ENCODE measurements around the gene AHNAK. TPM values are rescaled to one million over a fixed set of nuclear protein-coding genes. Genes with fewer than 3 reads are reported as not detected.

The AHNAK gene
- total and polyA plus RNA-seq, 2 of the 8 experiments (the other 6 are each of a cell fraction or from before 2014, with no cell fraction given): 2.0 to 5.8 TPM

DNA sequence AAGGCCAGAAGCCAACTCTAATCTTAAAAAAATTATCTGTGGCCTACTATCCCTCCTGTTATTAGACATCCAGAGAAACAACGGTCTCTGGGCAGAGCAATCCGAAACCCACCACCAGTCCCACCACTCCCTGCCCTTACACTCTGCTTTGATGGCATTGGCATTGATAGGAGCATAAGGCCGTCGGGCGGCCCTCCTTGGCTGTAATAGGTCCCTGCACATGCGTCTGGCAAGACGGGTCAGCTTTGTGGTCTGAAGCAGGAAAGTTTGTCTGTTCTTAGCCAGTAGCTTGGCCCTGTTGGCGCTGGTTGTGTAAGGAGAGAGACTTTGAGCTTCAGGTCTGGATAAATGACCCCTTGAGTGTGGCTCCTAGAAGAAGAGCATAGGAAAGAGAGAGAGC is 48.5 kb upstream of the AHNAK start:
- Histone ChIP-seq H3K9ac (replicated peaks in 1 of 4; ENCODE audit: extremely low read depth in 1 of 4, low read depth in 3 of 4, low read length in 3 of 4) (no peak overlapping the region), H2AK5ac (ENCODE audit: low read depth, low read length) (no peak overlapping the region), H3K4me3 (ENCODE audit: extremely low read depth in 1 of 4, insufficient read depth in 2 of 4, low read depth in 3 of 4, low read length in 4 of 4) (no peak overlapping the region), H4K91ac (replicated peaks; ENCODE audit: insufficient read length, low read length) (no peak overlapping the region), H4K5ac (ENCODE audit: insufficient read length, low read depth, low read length) (no peak overlapping the region), H2AFZ (ENCODE audit: low read length) (no peak overlapping the region), H3K4ac (replicated peaks; ENCODE audit: insufficient read length, low read depth, low read length) (no peak overlapping the region), H3K27ac (ENCODE audit: low read depth, low read length) (no peak overlapping the region), H3K14ac (ENCODE audit: insufficient read length) (no peak overlapping the region), H4K8ac (ENCODE audit: extremely low read depth, insufficient read depth, low read length) (no peak overlapping the region), H3K9me3 (ENCODE audit: insufficient read depth in 2 of 2, low read depth in 1 of 2, low read length in 1 of 2) (no peaks in the 10 kb centered on the region), H3K4me1 (replicated peaks in 1 of 4; ENCODE audit: control insufficient read depth in 3 of 4, insufficient read depth in 4 of 4, low read length in 3 of 4) (peaks cover 4 to 10% (median 8%) of the 10 kb centered on the region in 4 experiments; a peak in 6 of 7 replicates), H4K20me1 (replicated peaks in 1 of 2; ENCODE audit: control insufficient read depth in 1 of 2, insufficient read depth in 2 of 2, low read length in 2 of 2) (peaks cover 4 to 8% of the 10 kb centered on the region in 2 experiments), H3K79me1 (ENCODE audit: low read depth, low read length) (no peaks in the 10 kb centered on the region), H2BK5ac (ENCODE audit: low read depth, low read length) (no peak overlapping the region), H3K56ac (replicated peaks; ENCODE audit: insufficient read length, low read depth, low read length) (no peak overlapping the region), H2BK120ac (replicated peaks; ENCODE audit: low read depth, low read length) (no peak overlapping the region), H3K36me3 (ENCODE audit: control insufficient read depth in 2 of 4, insufficient read depth in 4 of 4, low read length in 3 of 4) (peaks cover 36 to 49% (median 39%) of the 10 kb centered on the region in 4 experiments), H2BK15ac (ENCODE audit: low read length) (no peak overlapping the region), H3K23ac (ENCODE audit: insufficient read length) (no peak overlapping the region), H2BK12ac (ENCODE audit: low read depth, low read length) (no peak overlapping the region), H3K79me2 (ENCODE audit: control insufficient read depth in 1 of 2, insufficient read depth in 2 of 2, low read length in 2 of 2) (peaks cover 0 to 27% of the 10 kb centered on the region in 2 experiments; a peak in 2 of 4 replicates), H3K27me3 (replicated peaks in 1 of 4; ENCODE audit: control insufficient read depth in 3 of 4, extremely low read depth in 1 of 4, insufficient read depth in 3 of 4, low read length in 3 of 4) (no peaks in the 10 kb centered on the region), H3K18ac (ENCODE audit: extremely low read depth, low read length) (no peak overlapping the region), H3K23me2 (ENCODE audit: low read depth, low read length) (peaks cover 6% of the 10 kb centered on the region), H2BK20ac (ENCODE audit: low read length) (no peak overlapping the region), H3K4me2 (ENCODE audit: insufficient read depth in 1 of 2, low read depth in 2 of 2, low read length in 2 of 2) (no peak overlapping the region)
- no peak for FAIRE-seq
- CTCF ChIA-PET (ENCODE audit: partially characterized antibody): interaction anchor here (0.6 to 7.2 kb wide), 6 partner anchors 12 to 51 kb away, joined by 3 to 97 read pairs (median 6); partner anchors contain the start of gene B3GAT3
- DNase-seq (ENCODE audit: low read depth in 1 of 2, low spot score in 2 of 2): no peak
- TF ChIP-seq GTF2F1 (IDR thresholded peaks at IDR 0.05; ENCODE audit: borderline replicate concordance, low read depth, low read length) (no peak), CBX5 (IDR thresholded peaks at IDR 0.05; ENCODE audit: low read depth, low read length) (no peak), POLR2AphosphoS5 (IDR thresholded peaks at IDR 0.05; ENCODE audit: low read depth, low read length) (no peak), SIN3A (conservative IDR thresholded peaks at IDR 0.05 in 1 of 2, IDR thresholded peaks at IDR 0.05 in 1 of 2; ENCODE audit: low read depth in 1 of 2, low read length in 2 of 2) (no peak), RXRA (IDR thresholded peaks at IDR 0.05; ENCODE audit: insufficient read depth, low read depth, low read length) (no peak), BCL11A (IDR thresholded peaks at IDR 0.05; ENCODE audit: low read depth in 2 of 2, low read length in 2 of 2) (no peak), TAF7 (optimal IDR thresholded peaks at IDR 0.05; ENCODE audit: borderline replicate concordance, low read depth, low read length) (no peak), YY1 (IDR thresholded peaks at IDR 0.05; ENCODE audit: low read depth, low read length) (no peak), EP300 (IDR thresholded peaks at IDR 0.05; ENCODE audit: borderline replicate concordance in 1 of 2, low read depth in 2 of 2, low read length in 2 of 2) (no peak)
- TF ChIP-seq, protein P1, sequence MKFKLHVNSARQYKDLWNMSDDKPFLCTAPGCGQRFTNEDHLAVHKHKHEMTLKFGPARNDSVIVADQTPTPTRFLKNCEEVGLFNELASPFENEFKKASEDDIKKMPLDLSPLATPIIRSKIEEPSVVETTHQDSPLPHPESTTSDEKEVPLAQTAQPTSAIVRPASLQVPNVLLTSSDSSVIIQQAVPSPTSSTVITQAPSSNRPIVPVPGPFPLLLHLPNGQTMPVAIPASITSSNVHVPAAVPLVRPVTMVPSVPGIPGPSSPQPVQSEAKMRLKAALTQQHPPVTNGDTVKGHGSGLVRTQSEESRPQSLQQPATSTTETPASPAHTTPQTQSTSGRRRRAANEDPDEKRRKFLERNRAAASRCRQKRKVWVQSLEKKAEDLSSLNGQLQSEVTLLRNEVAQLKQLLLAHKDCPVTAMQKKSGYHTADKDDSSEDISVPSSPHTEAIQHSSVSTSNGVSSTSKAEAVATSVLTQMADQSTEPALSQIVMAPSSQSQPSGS (IDR thresholded peaks at IDR 0.05; ENCODE audit: low read length): no peak
- 95% methylated on average over 8 of the region's 8 CpGs; no CpG with 5 or more reads in 1 of the 2 experiments for WGBS, 2 experiments (ENCODE audit: extremely low coverage in 1 of 2, insufficient coverage in 1 of 2, insufficient read length in 1 of 2, insufficient replicate concordance in 2 of 2, low coverage in 1 of 2, low lambda C conversion rate in 2 of 2, missing lambda C conversion rate in 1 of 2)
- POLR2A ChIA-PET (ENCODE audit: partially characterized antibody): interaction anchor here (0.6 to 12.3 kb wide), 10 partner anchors 15 to 114 kb away, joined by 3 to 235 read pairs (median 6); partner anchors contain the start of genes B3GAT3, CSKMT, EEF1G and EML3
